HCT116 (cell line): ENCODE results near the gene RAB29. TPM values are rescaled to one million over a fixed set of nuclear protein-coding genes. Genes with fewer than 3 reads are reported as not detected.

ENCODE experiments used
- ATAC-seq: fragments of 200-7000 bp; cut with Tn5 transposase; 2 replicates; pipeline ENCODE4 v1.9.1; 2020; ENCODE audit warnings: mild to moderate bottlenecking, moderate library complexity
- BruUV-seq: library from RNA; stranded (reverse); fragments of 400-500 nt; replicated peaks from 2 replicates; lab custom pipeline; 2021; lab: Mats Ljungman, UMichigan
- CTCF ChIA-PET: fragments of 300-600 bp; sonication (Branson Sonifier 250); formaldehyde crosslinking; loops from one replicate; lab custom pipeline; 2021; ENCODE audit warnings: antibody characterized with exemption; lab: Charles Lee
- POLR2A ChIA-PET: fragments of 300-600, 350-600 bp; sonication (Branson Sonifier 250); formaldehyde crosslinking; loops from one replicate; lab custom pipeline; 2021; ENCODE audit warnings: antibody characterized with exemption; lab: Charles Lee
- RAD21 ChIA-PET, 2 experiments: fragments of 300-600 bp; sonication (Branson Sonifier 250); formaldehyde crosslinking; loops; one replicate each; lab custom pipeline; 2023; ENCODE audit warnings: low total read pairs in 2 of 2; ENCODE audit not compliant: uncharacterized antibody in 2 of 2, unreplicated experiment in 2 of 2, low non-redundant PET in 1 of 2; lab: Charles Lee
- DNase-seq: peaks from one replicate; pipeline ENCODE4 v3.0.0-alpha.2; 2010; ENCODE audit warnings: low read depth, low spot score
- H2AFZ ChIP-seq: fragments of 200-600 bp; shearing (Covaris generic), sonication (generic); 2 replicates; pipeline ENCODE4 v1.6.1; 2017; ENCODE audit warnings: low read depth, mixed run types, mixed read lengths, antibody characterized with exemption, low read length; ENCODE audit not compliant: poor library complexity, severe bottlenecking
- H3K27ac ChIP-seq: 2 replicates; pipeline ENCODE4 v1.5.1; 2012; ENCODE audit warnings: low read depth, low read length
- H3K27me3 ChIP-seq: fragments of 200-600 bp; sonication (generic); 2 replicates; pipeline ENCODE4 v1.6.1; 2016; ENCODE audit warnings: mixed run types, low read length, mixed read lengths; ENCODE audit not compliant: insufficient read depth
- H3K36me3 ChIP-seq, 2 experiments: fragments of 200-500 bp in 1 of 2; fragments of 200-600 bp in 1 of 2; sonication (Bioruptor generic) in 1 of 2; sonication (generic) in 1 of 2; 2 replicates each; pipeline versions ENCODE4 v1.5.1 to v1.6.1; 2014 to 2016; ENCODE audit warnings: low read length in 2 of 2, inconsistent platforms in 1 of 2, mixed read lengths in 1 of 2, mixed run types in 1 of 2; ENCODE audit not compliant: insufficient read depth in 2 of 2, control insufficient read depth in 1 of 2
- H3K4me1 ChIP-seq, 2 experiments: fragments of 200-600 bp in 1 of 2; sonication (generic) in 1 of 2; 2 replicates each; pipeline versions ENCODE4 v1.5.1 to v1.6.1; 2012 to 2017; ENCODE audit warnings: low read length in 2 of 2, inconsistent platforms in 1 of 2, mild to moderate bottlenecking in 1 of 2, mixed read lengths in 1 of 2, mixed run types in 1 of 2, moderate library complexity in 1 of 2; ENCODE audit not compliant: insufficient read depth in 2 of 2, control insufficient read depth in 1 of 2
- H3K4me2 ChIP-seq: fragments of 200-600 bp; sonication (generic); 2 replicates; pipeline ENCODE4 v1.6.1; 2017; ENCODE audit warnings: mixed run types, low read length, mixed read lengths
- H3K4me3 ChIP-seq, 2 experiments: fragments of 200-600 bp in 1 of 2; sonication (generic) in 1 of 2; replicated peaks in 1 of 2; 2 replicates each; pipeline ENCODE4 v1.5.1; 2011 to 2016; ENCODE audit warnings: low read length in 2 of 2, control low read depth in 1 of 2, low read depth in 1 of 2, mild to moderate bottlenecking in 1 of 2, mixed read lengths in 1 of 2, mixed run types in 1 of 2
- H3K79me2 ChIP-seq: fragments of 200-600 bp; sonication (generic); 2 replicates; pipeline ENCODE4 v1.6.1; 2017; ENCODE audit warnings: mild to moderate bottlenecking, mixed run types, low read length, moderate library complexity, mixed read lengths; ENCODE audit not compliant: insufficient read depth
- H3K9ac ChIP-seq: fragments of 200-600 bp; sonication (generic); 2 replicates; pipeline ENCODE4 v1.6.1; 2016; ENCODE audit warnings: low read length, mixed read lengths
- H3K9me2 ChIP-seq: fragments of 200-600 bp; sonication (generic), shearing (Covaris generic); 2 replicates; pipeline ENCODE4 v1.6.1; 2017; ENCODE audit warnings: mixed run types, mild to moderate bottlenecking, moderate library complexity; ENCODE audit not compliant: insufficient read depth
- H3K9me3 ChIP-seq, 2 experiments: fragments of 200-500 bp in 1 of 2; fragments of 200-600 bp in 1 of 2; sonication (Bioruptor generic) in 1 of 2; sonication (generic) in 1 of 2; 2 replicates each; pipeline ENCODE4 v1.6.1; 2014 to 2017; ENCODE audit warnings: low read length in 2 of 2, mixed read lengths in 2 of 2, inconsistent platforms in 1 of 2, low read depth in 1 of 2, mild to moderate bottlenecking in 1 of 2, mixed run types in 1 of 2, moderate library complexity in 1 of 2; ENCODE audit not compliant: control insufficient read depth in 1 of 2, insufficient read depth in 1 of 2
- H4K20me1 ChIP-seq: fragments of 200-600 bp; sonication (generic), shearing (Covaris generic); 2 replicates; pipeline ENCODE4 v1.6.1; 2017; ENCODE audit warnings: mixed run types, mild to moderate bottlenecking, moderate library complexity; ENCODE audit not compliant: insufficient read depth
- CTCF ChIP-seq, 3 experiments: fragments of 200-600 bp in 1 of 3; sonication (generic) in 1 of 3; IDR thresholded peaks in 2 of 3; conservative IDR thresholded peaks in 1 of 3; 2 replicates each; pipeline ENCODE4 v1.5.1; 2012 to 2017; ENCODE audit warnings: low read depth in 2 of 3, low read length in 2 of 3, antibody characterized with exemption in 1 of 3, borderline replicate concordance in 1 of 3, control low read depth in 1 of 3, mild to moderate bottlenecking in 1 of 3, mixed read lengths in 1 of 3, mixed run types in 1 of 3, moderate library complexity in 1 of 3; ENCODE audit not compliant: insufficient read depth in 1 of 3
- EZH2 ChIP-seq: fragments of 200-600 bp; sonication (generic); IDR thresholded peaks from 2 replicates; pipeline ENCODE4 v1.6.1; 2017; ENCODE audit warnings: antibody characterized with exemption, mixed run types
- JUND ChIP-seq: IDR thresholded peaks from 2 replicates; pipeline ENCODE4 v1.6.1; 2012
- POLR2A ChIP-seq: IDR thresholded peaks from 2 replicates; pipeline ENCODE4 v1.7.0; 2011; ENCODE audit warnings: borderline replicate concordance; ENCODE audit not compliant: insufficient read depth, insufficient read length; ENCODE audit errors: extremely low read depth
- POLR2AphosphoS5 ChIP-seq: IDR thresholded peaks from 2 replicates; pipeline ENCODE4 v1.6.1; 2011; ENCODE audit warnings: mild to moderate bottlenecking, low read depth, low read length, moderate library complexity
- YY1 ChIP-seq: IDR thresholded peaks from 2 replicates; pipeline ENCODE4 v1.6.1; 2011; ENCODE audit warnings: low read length, low read depth, moderate library complexity, mild to moderate bottlenecking; ENCODE audit not compliant: insufficient replicate concordance; ENCODE audit errors: extremely low read depth
- ZNF274 ChIP-seq: fragments of 200-500 bp; sonication (Bioruptor generic); IDR thresholded peaks from 2 replicates; pipeline ENCODE4 v1.6.1; 2014; ENCODE audit warnings: mild to moderate bottlenecking, low read depth, low read length, inconsistent platforms
- intact Hi-C: fragments of 100-400 bp; cut with micrococcal nuclease; formaldehyde crosslinking; loops from 2 replicates; pipeline ENCODE4 v1.10.0; 2022
- total RNA-seq: library from RNA; stranded (reverse); gene quantifications from one replicate; pipeline ENCODE4 v1.2.1, GENCODE V29; 2021; ENCODE audit not compliant: unreplicated experiment
- TF ChIP-seq, protein P1 (sequence below): IDR thresholded peaks from 2 replicates; pipeline ENCODE4 v1.6.1; 2012; ENCODE audit warnings: low read depth

RAB29 gene
- total RNA-seq, 1 experiment from 2014 or later, result 17.7 TPM

DNA sequence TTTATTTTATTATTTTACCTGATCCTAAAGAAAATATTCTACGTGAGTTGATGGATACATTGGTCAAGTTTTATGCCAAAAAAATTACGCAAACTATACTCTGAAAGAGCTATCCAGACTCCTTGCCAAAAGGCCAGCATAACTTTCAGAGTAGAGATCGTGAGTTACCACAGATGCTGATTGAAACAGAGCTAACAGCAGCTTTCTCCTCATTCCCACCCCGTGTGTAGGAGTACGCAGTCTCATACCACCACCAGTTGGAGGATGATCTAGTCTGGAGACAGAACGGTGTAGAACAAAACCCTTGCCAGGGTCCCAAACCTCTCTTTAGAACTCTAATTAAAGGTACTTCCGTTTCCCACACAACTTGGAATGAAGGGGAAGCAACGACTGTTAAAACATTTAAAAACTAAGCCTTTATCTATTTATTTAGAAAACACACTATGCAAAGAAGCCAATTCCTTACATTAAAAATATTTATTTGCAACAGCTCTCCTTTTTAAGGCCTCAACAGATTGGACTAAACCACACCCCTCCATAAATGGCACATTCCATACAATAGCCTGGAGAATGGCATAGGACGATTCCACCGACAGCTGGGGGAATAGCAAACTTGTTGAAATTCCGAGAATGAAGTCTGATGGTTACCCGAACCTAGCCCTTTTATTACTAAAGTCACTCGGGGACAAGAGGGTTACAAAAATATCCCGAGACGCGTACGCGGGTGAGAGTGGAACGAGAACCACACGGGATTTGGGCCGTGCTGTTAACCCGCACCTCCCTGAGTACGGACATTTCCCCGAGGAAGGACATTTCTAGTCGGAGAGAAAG is 26.7 kb downstream of the RAB29 start (continued):
- TF ChIP-seq, protein P1, sequence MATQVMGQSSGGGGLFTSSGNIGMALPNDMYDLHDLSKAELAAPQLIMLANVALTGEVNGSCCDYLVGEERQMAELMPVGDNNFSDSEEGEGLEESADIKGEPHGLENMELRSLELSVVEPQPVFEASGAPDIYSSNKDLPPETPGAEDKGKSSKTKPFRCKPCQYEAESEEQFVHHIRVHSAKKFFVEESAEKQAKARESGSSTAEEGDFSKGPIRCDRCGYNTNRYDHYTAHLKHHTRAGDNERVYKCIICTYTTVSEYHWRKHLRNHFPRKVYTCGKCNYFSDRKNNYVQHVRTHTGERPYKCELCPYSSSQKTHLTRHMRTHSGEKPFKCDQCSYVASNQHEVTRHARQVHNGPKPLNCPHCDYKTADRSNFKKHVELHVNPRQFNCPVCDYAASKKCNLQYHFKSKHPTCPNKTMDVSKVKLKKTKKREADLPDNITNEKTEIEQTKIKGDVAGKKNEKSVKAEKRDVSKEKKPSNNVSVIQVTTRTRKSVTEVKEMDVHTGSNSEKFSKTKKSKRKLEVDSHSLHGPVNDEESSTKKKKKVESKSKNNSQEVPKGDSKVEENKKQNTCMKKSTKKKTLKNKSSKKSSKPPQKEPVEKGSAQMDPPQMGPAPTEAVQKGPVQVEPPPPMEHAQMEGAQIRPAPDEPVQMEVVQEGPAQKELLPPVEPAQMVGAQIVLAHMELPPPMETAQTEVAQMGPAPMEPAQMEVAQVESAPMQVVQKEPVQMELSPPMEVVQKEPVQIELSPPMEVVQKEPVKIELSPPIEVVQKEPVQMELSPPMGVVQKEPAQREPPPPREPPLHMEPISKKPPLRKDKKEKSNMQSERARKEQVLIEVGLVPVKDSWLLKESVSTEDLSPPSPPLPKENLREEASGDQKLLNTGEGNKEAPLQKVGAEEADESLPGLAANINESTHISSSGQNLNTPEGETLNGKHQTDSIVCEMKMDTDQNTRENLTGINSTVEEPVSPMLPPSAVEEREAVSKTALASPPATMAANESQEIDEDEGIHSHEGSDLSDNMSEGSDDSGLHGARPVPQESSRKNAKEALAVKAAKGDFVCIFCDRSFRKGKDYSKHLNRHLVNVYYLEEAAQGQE, result no peak
- TF ChIP-seq, all 23 proteins: peak for 3

GRCh38 chr1:205746757-205747412 is 28.4 kb downstream of the RAB29 start:
- Histone ChIP-seq H3K36me3 (peaks cover 0 to 4% of the 10 kb centered on the region in 2 experiments; a peak in 1 of 4 replicates), H3K9me2 (no peaks in the 10 kb centered on the region), H2AFZ (no peak overlapping the region), H3K4me1 (peaks cover 20 to 43% of the 10 kb centered on the region in 2 experiments), H3K4me2 (peak overlapping the region; percentile 4; the same call in 1 of the 2 replicates), H3K79me2 (peaks cover 74% of the 10 kb centered on the region), H3K27ac (no peak overlapping the region), H3K9ac (no peak overlapping the region), H4K20me1 (peaks cover 21% of the 10 kb centered on the region; the same call in 1 of the 2 replicates), H3K27me3 (no peaks in the 10 kb centered on the region), H3K4me3 (no peak overlapping the region), H3K9me3 (no peaks in the 10 kb centered on the region)
- RAD21 ChIA-PET, result no interaction called here
- BruUV-seq, result no TSS peak
- intact Hi-C loops, result no loop called here
- TF ChIP-seq EZH2, result no peak
- TF ChIP-seq POLR2A, result no peak
- TF ChIP-seq ZNF274, result no peak
- no peak for TF ChIP-seq CTCF (IDR thresholded peaks at IDR 0.05 in 2 of 3, conservative IDR thresholded peaks at IDR 0.05 in 1 of 3; ENCODE audit: borderline replicate concordance in 1 of 3, insufficient read depth in 1 of 3, low read depth in 2 of 3, low read length in 2 of 3)
- TF ChIP-seq YY1, result no peak
- 0 out of 2 replicates have a peak, but pooled peaks have one; percentile 7 for TF ChIP-seq JUND
- no peak for TF ChIP-seq POLR2AphosphoS5
- CTCF ChIA-PET, result no interaction called here
- POLR2A ChIA-PET, result no interaction called here
- ATAC-seq, result no peak
- DNase-seq, result no peak
